HT-29 (cell line): ENCODE results near the gene HAL. TPM values are rescaled to one million over a fixed set of nuclear protein-coding genes. Genes with fewer than 3 reads are reported as not detected.
A peak's percentile ranks its signal among the peaks of the same experiment; 100 is the strongest.

Source experiments
- DNase-seq: peaks from one replicate; pipeline ENCODE4 v3.0.0-alpha.2; 2015; ENCODE audit warnings: low spot score
- total RNA-seq: library from RNA; depleted of rRNA; stranded (reverse); fragments of >200 nt; shearing (Covaris generic); gene quantifications from 2 replicates; pipeline ENCODE4 v1.2.3, GENCODE V29; 2014; rRNA removed

Gene HAL
- not detected in 2 replicates for total RNA-seq

GRCh38 chr12:95996034-95996658 lies at the start of gene HAL:
HAL (minus strand) TSS chr12:95996344; CDS start chr12:95995910, 434 bp downstream.
- peak; percentile 27 for DNase-seq

GRCh38 chr12:96045566-96045965 lies 49.4 kb upstream of the HAL start:
- DNase-seq: no peak

GRCh38 chr12:96044943-96045290 lies 48.8 kb upstream of the HAL start:
- DNase-seq: no peak

GRCh38 chr12:96044017-96044942 lies 48.1 kb upstream of the HAL start:
- no peak for DNase-seq

GRCh38 chr12:96041181-96041580 lies 45.0 kb upstream of the HAL start:
- no peak for DNase-seq

- no peak for DNase-seq
These were observed 44.4 kb upstream of the HAL start for GRCh38 chr12:96040305-96041133.

- no peak for DNase-seq
These were observed 43.4 kb upstream of the HAL start for GRCh38 chr12:96039516-96039915.

GRCh38 chr12:96036765-96037455 lies 40.8 kb upstream of the HAL start:
- no peak for DNase-seq

- DNase-seq: peak; percentile 99
These were observed 39.4 kb upstream of the HAL start, which contains the start of gene LTA4H for GRCh38 chr12:96035283-96036236. LTA4H (minus strand) TSS chr12:96035587; CDS start chr12:96035519, 68 bp downstream.

GRCh38 chr12:96034621-96035282 lies 38.6 kb upstream of the HAL start:
- DNase-seq: peak; percentile 53

- peak; percentile 8 for DNase-seq
These were observed 37.6 kb upstream of the HAL start for GRCh38 chr12:96033549-96034389.

GRCh38 chr12:96029826-96030225 lies 33.7 kb upstream of the HAL start:
- DNase-seq: no peak

- DNase-seq: no peak
These were observed 32.4 kb upstream of the HAL start for GRCh38 chr12:96028538-96028937.

- no peak for DNase-seq
These were observed 30.2 kb upstream of the HAL start for GRCh38 chr12:96026331-96026730.

- DNase-seq: no peak
These were observed 29.4 kb upstream of the HAL start for GRCh38 chr12:96025518-96025917.

- DNase-seq: no peak
These were observed 24.3 kb upstream of the HAL start for GRCh38 chr12:96020314-96021003.

- peak; percentile 45 for DNase-seq
These were observed 19.5 kb upstream of the HAL start for GRCh38 chr12:96015672-96016071.
